NOMO-1 treated with DMSO at 0.1 percent for 48 hours (cell line): Measurements from ENCODE around the gene PORCN.

Experiments
- DNase-seq: peaks from one replicate; lab custom pipeline; 2025; ENCODE audit not compliant: unreplicated experiment; lab: John Stamatoyannopoulos, UW

The PORCN gene

GRCh38 chrX:48475774-48476577 lies 32.8 kb upstream of the PORCN start, which contains the start of gene FTSJ1:
Gene FTSJ1, plus strand, starts transcription at chrX:48476199. Its CDS starts 1,849 bp downstream, at chrX:48478048.
- DNase-seq = peak; percentile 87

- no peak for DNase-seq
Observed at GRCh38 chrX:48476919-48477318, 31.9 kb upstream of the PORCN start.

- no peak for DNase-seq
Observed at GRCh38 chrX:48477960-48478755, 30.6 kb upstream of the PORCN start.

- no peak for DNase-seq
Observed at GRCh38 chrX:48478806-48479205, 30.0 kb upstream of the PORCN start.

- DNase-seq = no peak
Observed at GRCh38 chrX:48480142-48480541, 28.6 kb upstream of the PORCN start.

GRCh38 chrX:48480583-48480982 lies 28.2 kb upstream of the PORCN start:
- no peak for DNase-seq

GRCh38 chrX:48482526-48482925 lies 26.3 kb upstream of the PORCN start:
- DNase-seq = no peak

GRCh38 chrX:48487362-48487798 lies 21.4 kb upstream of the PORCN start:
- no peak for DNase-seq

GRCh38 chrX:48488034-48488433 lies 20.8 kb upstream of the PORCN start:
- DNase-seq = no peak

GRCh38 chrX:48489296-48489695 lies 19.5 kb upstream of the PORCN start:
- DNase-seq = no peak

- DNase-seq = no peak
Observed at GRCh38 chrX:48489892-48490291, 18.9 kb upstream of the PORCN start.

GRCh38 chrX:48490661-48491060 lies 18.1 kb upstream of the PORCN start:
- no peak for DNase-seq

GRCh38 chrX:48491809-48492208 lies 17.0 kb upstream of the PORCN start:
- no peak for DNase-seq

- DNase-seq = no peak
Observed at GRCh38 chrX:48492293-48492910, 16.4 kb upstream of the PORCN start.

GRCh38 chrX:48493890-48494364 lies 14.9 kb upstream of the PORCN start:
- DNase-seq = no peak

GRCh38 chrX:48496660-48497059 lies 12.1 kb upstream of the PORCN start:
- no peak for DNase-seq

GRCh38 chrX:48497871-48498270 lies 10.9 kb upstream of the PORCN start:
- DNase-seq = no peak

- DNase-seq = no peak
Observed at GRCh38 chrX:48498374-48498809, 10.4 kb upstream of the PORCN start.

- no peak for DNase-seq
Observed at GRCh38 chrX:48504261-48504660, 4.5 kb upstream of the PORCN start.

GRCh38 chrX:48505481-48505880 lies 3.3 kb upstream of the PORCN start:
- DNase-seq = no peak

GRCh38 chrX:48507246-48507645 lies 1.5 kb upstream of the PORCN start:
- no peak for DNase-seq

- DNase-seq = no peak
Observed at GRCh38 chrX:48509245-48509590, 426 bp downstream of the PORCN start.
